Hematopoietic multipotent progenitor cell treated with erythropoietin and hydrocortisone succinate and interleukin-3 and kit ligand, for 4 days (in vitro differentiated cells): ENCODE data around the gene SPEF2.

Source experiments
- DNase-seq: peaks from one replicate; pipeline ENCODE4 v3.0.0-alpha.2; 2015

The SPEF2 gene

DNA sequence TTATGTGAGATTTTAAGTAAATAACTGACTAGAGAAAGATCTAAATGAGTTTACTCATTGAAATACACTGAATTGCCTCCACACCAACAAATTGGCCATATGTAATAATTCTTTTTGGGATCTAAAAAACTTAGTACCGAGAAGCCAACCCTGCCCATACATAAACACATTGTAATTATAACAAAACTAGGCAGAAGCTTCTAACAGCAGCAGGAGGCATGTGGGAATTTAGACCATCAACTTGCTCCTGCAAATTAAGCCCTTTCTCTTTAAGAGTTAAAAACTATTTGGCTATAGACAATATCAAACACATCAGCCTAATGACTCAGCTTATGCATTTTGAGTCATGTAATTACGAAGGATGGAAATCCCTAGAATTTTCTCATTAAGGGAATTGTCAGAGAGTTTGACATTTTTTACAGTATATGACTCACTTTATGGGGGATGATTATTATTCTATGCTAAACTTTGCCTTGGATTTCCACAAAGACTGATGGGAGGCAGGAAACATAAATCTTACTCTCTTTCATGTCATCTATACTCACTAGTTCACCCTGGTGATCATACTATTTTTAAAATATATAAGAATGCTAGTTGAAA lies 240.0 kb downstream of the SPEF2 start:
- DNase-seq, result no peak

DNA sequence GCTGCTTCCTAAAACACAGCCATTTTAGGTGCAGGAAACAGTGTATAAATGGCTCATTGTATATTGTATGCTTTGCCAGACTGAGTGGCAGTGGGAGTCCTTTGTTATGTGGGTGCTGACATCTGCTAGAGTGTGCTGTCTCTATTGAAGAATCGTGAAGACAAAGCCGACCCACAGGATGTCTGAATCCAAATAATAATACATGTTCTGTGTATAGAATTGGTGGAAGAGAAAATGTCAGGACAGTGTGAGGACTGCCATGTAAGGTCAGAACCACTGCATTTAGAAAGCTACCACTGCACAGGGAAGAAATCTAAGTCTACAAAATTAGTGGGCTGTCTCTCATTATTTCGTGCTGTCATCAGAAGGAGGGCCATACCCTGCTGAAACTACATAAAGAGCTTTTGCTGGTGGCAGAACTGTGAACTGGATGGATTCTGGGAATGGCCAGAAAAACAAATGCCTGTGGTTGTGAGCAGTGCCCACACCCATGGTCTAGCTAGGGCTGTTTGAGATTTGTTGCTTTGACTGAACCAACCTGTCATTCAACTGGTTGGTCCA lies 241.5 kb downstream of the SPEF2 start:
- no peak for DNase-seq

DNA sequence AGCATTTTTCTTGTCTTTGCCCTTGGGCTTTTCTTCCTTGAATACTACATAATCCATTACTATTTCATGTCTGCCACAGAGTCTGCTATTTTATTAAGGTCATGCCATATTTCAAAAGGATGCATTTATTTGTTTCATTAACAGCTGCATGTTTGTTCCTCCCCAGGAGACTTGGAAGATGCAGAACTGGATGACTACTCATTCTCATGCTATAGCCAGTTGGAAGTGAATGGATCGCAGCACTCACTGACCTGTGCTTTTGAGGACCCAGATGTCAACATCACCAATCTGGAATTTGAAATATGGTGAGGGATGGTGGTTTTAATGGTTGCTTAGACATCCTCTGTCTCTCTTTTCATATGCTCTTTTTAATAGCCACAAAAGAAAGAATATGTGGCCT lies 243.0 kb downstream of the SPEF2 start:
- no peak for DNase-seq

GRCh38 chr5:35861718-35862117 lies 244.1 kb downstream of the SPEF2 start:
- DNase-seq, result no peak

- DNase-seq, result no peak
These were observed 244.5 kb downstream of the SPEF2 start for GRCh38 chr5:35862126-35862525.

GRCh38 chr5:35863159-35863558 lies 245.5 kb downstream of the SPEF2 start:
- DNase-seq, result peak; percentile 59
